Muscle layer of duodenum (tissue), 2 donors: ENCODE results near the gene LIN7A.

Experiments used
- H3K27ac ChIP-seq: one replicate; pipeline ENCODE4 v1.7.0; 2013; ENCODE audit warnings: mild to moderate bottlenecking, low read length
- H3K27me3 ChIP-seq: one replicate; pipeline ENCODE4 v1.7.0; 2013; ENCODE audit warnings: low read depth, mild to moderate bottlenecking, control low read depth, low read length
- H3K36me3 ChIP-seq, 2 donors: one replicate each; pipeline ENCODE4 v1.7.0; 2013; ENCODE audit warnings: low read length in 2 of 2, control low read depth in 1 of 2, mild to moderate bottlenecking in 1 of 2; ENCODE audit not compliant: insufficient read depth in 2 of 2, control insufficient read depth in 1 of 2
- H3K4me1 ChIP-seq, 2 donors: one replicate each; pipeline ENCODE4 v1.7.0; 2013; ENCODE audit warnings: low read length in 2 of 2, mild to moderate bottlenecking in 2 of 2, control low read depth in 1 of 2, moderate library complexity in 1 of 2; ENCODE audit not compliant: insufficient read depth in 2 of 2, control insufficient read depth in 1 of 2
- H3K4me3 ChIP-seq, 2 donors: one replicate each; pipeline ENCODE4 v1.7.0; 2013; ENCODE audit warnings: low read length in 2 of 2, low read depth in 1 of 2, mild to moderate bottlenecking in 1 of 2
- H3K9me3 ChIP-seq, 2 donors: one replicate each; pipeline ENCODE4 v1.7.0; 2013; ENCODE audit warnings: low read length in 2 of 2, control low read depth in 1 of 2, mild to moderate bottlenecking in 1 of 2; ENCODE audit not compliant: control insufficient read depth in 1 of 2
- donor health status: healthy.

Gene LIN7A

GRCh38 chr12:80830533-80831088, 107.1 kb downstream of the LIN7A start:
- H3K9me3 ChIP-seq = no peaks in the 10 kb centered on the region
- no peak overlapping the region for H3K4me3 ChIP-seq
- H3K36me3 ChIP-seq = no peaks in the 10 kb centered on the region
- no peak overlapping the region for H3K27ac ChIP-seq
- H3K4me1 ChIP-seq = peaks cover 0 to 3% of the 10 kb centered on the region in 2 donors
- H3K27me3 ChIP-seq = no peaks in the 10 kb centered on the region

- no peaks in the 10 kb centered on the region for H3K36me3 ChIP-seq
- peaks cover 0 to 3% of the 10 kb centered on the region in 2 donors for H3K4me1 ChIP-seq
- no peak overlapping the region for H3K4me3 ChIP-seq
- no peak overlapping the region for H3K27ac ChIP-seq
- H3K27me3 ChIP-seq = no peaks in the 10 kb centered on the region
- no peaks in the 10 kb centered on the region for H3K9me3 ChIP-seq
These were observed 108.0 kb downstream of the LIN7A start for GRCh38 chr12:80829767-80830166.

GRCh38 chr12:80825506-80825905, 112.2 kb downstream of the LIN7A start:
- no peaks in the 10 kb centered on the region for H3K9me3 ChIP-seq
- peaks cover 0 to 3% of the 10 kb centered on the region in 2 donors for H3K4me1 ChIP-seq
- H3K27me3 ChIP-seq = no peaks in the 10 kb centered on the region
- H3K4me3 ChIP-seq = no peak overlapping the region
- H3K27ac ChIP-seq = no peak overlapping the region
- no peaks in the 10 kb centered on the region for H3K36me3 ChIP-seq

- Histone ChIP-seq H3K4me1 (no peaks in the 10 kb centered on the region), H3K4me3 (no peak overlapping the region), H3K36me3 (no peaks in the 10 kb centered on the region), H3K27me3 (no peaks in the 10 kb centered on the region), H3K27ac (no peak overlapping the region), H3K9me3 (no peaks in the 10 kb centered on the region)
These were observed 114.3 kb downstream of the LIN7A start for GRCh38 chr12:80823393-80823792.

GRCh38 chr12:80821513-80822000, 116.2 kb downstream of the LIN7A start:
- Histone ChIP-seq H3K4me3 (no peak overlapping the region), H3K27me3 (no peaks in the 10 kb centered on the region), H3K27ac (no peak overlapping the region), H3K36me3 (no peaks in the 10 kb centered on the region), H3K9me3 (no peaks in the 10 kb centered on the region), H3K4me1 (no peaks in the 10 kb centered on the region)

GRCh38 chr12:80818878-80819277, 118.9 kb downstream of the LIN7A start:
- H3K27ac ChIP-seq = no peak overlapping the region
- no peak overlapping the region for H3K4me3 ChIP-seq
- no peaks in the 10 kb centered on the region for H3K9me3 ChIP-seq
- H3K36me3 ChIP-seq = no peaks in the 10 kb centered on the region
- no peaks in the 10 kb centered on the region for H3K27me3 ChIP-seq
- H3K4me1 ChIP-seq = peaks cover 4 to 6% of the 10 kb centered on the region in 2 donors

GRCh38 chr12:80815351-80815750, 122.4 kb downstream of the LIN7A start:
- Histone ChIP-seq H3K4me3 (no peak overlapping the region), H3K9me3 (no peaks in the 10 kb centered on the region), H3K27ac (no peak overlapping the region), H3K36me3 (no peaks in the 10 kb centered on the region), H3K4me1 (peaks cover 4 to 6% of the 10 kb centered on the region in 2 donors), H3K27me3 (no peaks in the 10 kb centered on the region)

- H3K4me3 ChIP-seq = no peak overlapping the region
- no peaks in the 10 kb centered on the region for H3K36me3 ChIP-seq
- no peak overlapping the region for H3K27ac ChIP-seq
- no peaks in the 10 kb centered on the region for H3K27me3 ChIP-seq
- H3K4me1 ChIP-seq = peaks cover 4 to 6% of the 10 kb centered on the region in 2 donors
- H3K9me3 ChIP-seq = no peaks in the 10 kb centered on the region
These were observed 123.3 kb downstream of the LIN7A start for GRCh38 chr12:80814453-80814852.

GRCh38 chr12:80813820-80814219, 123.9 kb downstream of the LIN7A start:
- Histone ChIP-seq H3K9me3 (no peaks in the 10 kb centered on the region), H3K27ac (no peak overlapping the region), H3K36me3 (no peaks in the 10 kb centered on the region), H3K27me3 (no peaks in the 10 kb centered on the region), H3K4me3 (no peak overlapping the region), H3K4me1 (peaks cover 4 to 6% of the 10 kb centered on the region in 2 donors)

- H3K4me3 ChIP-seq = no peak overlapping the region
- no peaks in the 10 kb centered on the region for H3K27me3 ChIP-seq
- no peak overlapping the region for H3K27ac ChIP-seq
- H3K9me3 ChIP-seq = no peaks in the 10 kb centered on the region
- H3K4me1 ChIP-seq = peaks cover 4 to 6% of the 10 kb centered on the region in 2 donors
- no peaks in the 10 kb centered on the region for H3K36me3 ChIP-seq
These were observed 125.6 kb downstream of the LIN7A start for GRCh38 chr12:80811957-80812708.

GRCh38 chr12:80810874-80811273, 126.9 kb downstream of the LIN7A start:
- Histone ChIP-seq H3K4me3 (no peak overlapping the region), H3K9me3 (no peaks in the 10 kb centered on the region), H3K27me3 (no peaks in the 10 kb centered on the region), H3K27ac (no peak overlapping the region), H3K4me1 (peaks cover 2 to 6% of the 10 kb centered on the region in 2 donors), H3K36me3 (no peaks in the 10 kb centered on the region)
